Stimulated activated CD8-positive, alpha-beta memory T cell treated with anti-CD3 and anti-CD28 coated beads, Interleukin-12 subunit alpha, Interleukin-12 subunit beta, amount 100 ng/mL, for 1 hour (primary cell): ENCODE data around the gene GPATCH4.
"Not testable (repeated sequence)": the region's sequence is repeated elsewhere in the genome, so short reads cannot be mapped to it uniquely, and the experiment has no call there.

Experiments
- DNase-seq: peaks from one replicate; pipeline ENCODE4 v3.0.0-alpha.2; 2020; ENCODE audit warnings: low read depth

The GPATCH4 gene

GRCh38 chr1:156574039-156574633, 27.1 kb downstream of the GPATCH4 start:
- no peak for DNase-seq

- DNase-seq: no peak
Observed at GRCh38 chr1:156572663-156573018, 28.6 kb downstream of the GPATCH4 start.

- DNase-seq: peak; percentile 38
Observed at GRCh38 chr1:156571919-156572662, 29.2 kb downstream of the GPATCH4 start, which contains the start of gene IQGAP3. Gene IQGAP3, minus strand, starts transcription at chr1:156572565. Its CDS starts 36 bp downstream, at chr1:156572529.

GRCh38 chr1:156571261-156571852, 29.9 kb downstream of the GPATCH4 start:
- DNase-seq: no peak

- no peak for DNase-seq
Observed at GRCh38 chr1:156566436-156566835, 34.8 kb downstream of the GPATCH4 start.

GRCh38 chr1:156565519-156565918, 35.8 kb downstream of the GPATCH4 start:
- no peak for DNase-seq

GRCh38 chr1:156560585-156561163, 40.6 kb downstream of the GPATCH4 start:
- no peak for DNase-seq

GRCh38 chr1:156559797-156560385, 41.4 kb downstream of the GPATCH4 start:
- no peak for DNase-seq

GRCh38 chr1:156559086-156559796, 42.0 kb downstream of the GPATCH4 start:
- DNase-seq: no peak

- DNase-seq: no peak
Observed at GRCh38 chr1:156556354-156556753, 44.9 kb downstream of the GPATCH4 start.

GRCh38 chr1:156555715-156556114, 45.6 kb downstream of the GPATCH4 start:
- no peak for DNase-seq

GRCh38 chr1:156554971-156555370, 46.3 kb downstream of the GPATCH4 start:
- DNase-seq: no peak

GRCh38 chr1:156553860-156554485, 47.3 kb downstream of the GPATCH4 start:
- no peak for DNase-seq

GRCh38 chr1:156552937-156553336, 48.3 kb downstream of the GPATCH4 start:
- DNase-seq: not testable (repeated sequence)

- no peak for DNase-seq
Observed at GRCh38 chr1:156552518-156552917, 48.8 kb downstream of the GPATCH4 start.

GRCh38 chr1:156551869-156552268, 49.4 kb downstream of the GPATCH4 start:
- no peak for DNase-seq

GRCh38 chr1:156551066-156551643, 50.1 kb downstream of the GPATCH4 start:
- DNase-seq: no peak

GRCh38 chr1:156550346-156550745, 50.9 kb downstream of the GPATCH4 start:
- DNase-seq: no peak

GRCh38 chr1:156549831-156550230, 51.4 kb downstream of the GPATCH4 start:
- no peak for DNase-seq

- no peak for DNase-seq
Observed at GRCh38 chr1:156549390-156549789, 51.9 kb downstream of the GPATCH4 start.

GRCh38 chr1:156547982-156548381, 53.3 kb downstream of the GPATCH4 start:
- no peak for DNase-seq
